VCaP (cell line): ENCODE results near the gene FZD1.

Experiments
- H3K27ac ChIP-seq: fragments of 450-650 bp; 2 replicates; pipeline ENCODE4 v1.5.1; 2017
- TF ChIP-seq, protein P1 (sequence below): fragments of 450-650 bp; conservative IDR thresholded peaks from 2 replicates; pipeline ENCODE4 v1.5.1; 2017; ENCODE audit warnings: mild to moderate bottlenecking, moderate library complexity

FZD1 gene

DNA sequence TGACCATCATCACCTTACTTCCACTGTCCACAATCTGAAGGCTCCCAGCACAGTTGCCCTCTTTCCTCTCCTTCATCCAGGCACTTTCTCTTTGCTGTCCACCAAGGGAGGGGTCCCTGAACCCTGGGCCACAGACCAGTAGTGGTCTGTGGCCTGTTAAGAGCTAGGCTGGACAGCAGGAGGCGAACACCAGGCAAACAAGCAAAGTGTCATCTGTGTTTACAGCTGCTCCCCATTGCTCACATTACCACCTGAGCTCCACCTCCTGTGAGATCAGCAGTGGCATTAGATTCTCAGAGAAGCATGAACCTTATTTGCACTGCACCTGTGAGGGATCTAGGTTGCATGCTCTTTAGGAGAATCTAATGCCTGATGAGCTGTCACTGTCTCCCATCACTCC, 27.7 kb downstream of the FZD1 start:
- TF ChIP-seq, protein P1, sequence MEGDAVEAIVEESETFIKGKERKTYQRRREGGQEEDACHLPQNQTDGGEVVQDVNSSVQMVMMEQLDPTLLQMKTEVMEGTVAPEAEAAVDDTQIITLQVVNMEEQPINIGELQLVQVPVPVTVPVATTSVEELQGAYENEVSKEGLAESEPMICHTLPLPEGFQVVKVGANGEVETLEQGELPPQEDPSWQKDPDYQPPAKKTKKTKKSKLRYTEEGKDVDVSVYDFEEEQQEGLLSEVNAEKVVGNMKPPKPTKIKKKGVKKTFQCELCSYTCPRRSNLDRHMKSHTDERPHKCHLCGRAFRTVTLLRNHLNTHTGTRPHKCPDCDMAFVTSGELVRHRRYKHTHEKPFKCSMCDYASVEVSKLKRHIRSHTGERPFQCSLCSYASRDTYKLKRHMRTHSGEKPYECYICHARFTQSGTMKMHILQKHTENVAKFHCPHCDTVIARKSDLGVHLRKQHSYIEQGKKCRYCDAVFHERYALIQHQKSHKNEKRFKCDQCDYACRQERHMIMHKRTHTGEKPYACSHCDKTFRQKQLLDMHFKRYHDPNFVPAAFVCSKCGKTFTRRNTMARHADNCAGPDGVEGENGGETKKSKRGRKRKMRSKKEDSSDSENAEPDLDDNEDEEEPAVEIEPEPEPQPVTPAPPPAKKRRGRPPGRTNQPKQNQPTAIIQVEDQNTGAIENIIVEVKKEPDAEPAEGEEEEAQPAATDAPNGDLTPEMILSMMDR, result no peak
- H3K27ac ChIP-seq, result no peak overlapping the region

DNA sequence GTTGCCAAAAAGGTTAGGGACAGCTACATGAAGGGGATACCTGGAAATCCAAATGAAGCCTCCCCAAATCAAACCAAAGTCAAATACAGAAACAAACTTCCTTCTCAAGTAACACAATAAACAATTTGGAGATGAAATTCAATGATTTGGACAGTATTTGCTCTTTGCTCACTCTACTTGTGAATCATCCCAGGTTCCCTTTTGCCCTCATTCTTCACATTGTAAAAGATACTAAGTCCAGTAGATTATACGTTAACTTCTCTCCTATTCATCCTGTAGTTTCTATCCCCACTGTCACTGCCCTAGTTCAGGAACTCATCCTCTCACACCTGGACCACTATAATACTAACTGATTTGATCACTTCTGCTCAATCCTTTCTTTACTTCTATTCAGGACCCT, 28.3 kb downstream of the FZD1 start:
- TF ChIP-seq, protein P1, result no peak

DNA sequence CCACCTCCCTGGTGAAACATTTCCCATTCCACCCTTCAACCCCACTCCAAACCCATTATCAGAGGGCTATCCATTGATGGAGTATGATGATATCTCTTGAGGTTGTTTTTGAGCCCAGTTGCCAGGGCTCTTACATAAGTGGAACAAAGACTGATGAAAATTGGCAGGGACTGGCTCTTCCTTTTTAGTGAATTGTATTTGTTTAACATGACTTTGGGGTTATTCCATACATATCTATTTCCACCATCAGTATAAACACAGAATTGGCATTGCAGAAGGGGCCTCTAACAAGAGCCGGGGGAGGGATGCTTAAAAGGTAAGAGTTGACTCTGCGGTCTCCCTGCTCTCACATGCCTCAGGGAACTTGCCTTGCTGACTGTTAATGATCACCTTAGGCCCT, 28.9 kb downstream of the FZD1 start:
- no peak overlapping the region for H3K27ac ChIP-seq
- TF ChIP-seq, protein P1, result no peak

More for the DNA sequence above, 28.3 kb downstream of the FZD1 start:
- H3K27ac ChIP-seq, result no peak overlapping the region

DNA sequence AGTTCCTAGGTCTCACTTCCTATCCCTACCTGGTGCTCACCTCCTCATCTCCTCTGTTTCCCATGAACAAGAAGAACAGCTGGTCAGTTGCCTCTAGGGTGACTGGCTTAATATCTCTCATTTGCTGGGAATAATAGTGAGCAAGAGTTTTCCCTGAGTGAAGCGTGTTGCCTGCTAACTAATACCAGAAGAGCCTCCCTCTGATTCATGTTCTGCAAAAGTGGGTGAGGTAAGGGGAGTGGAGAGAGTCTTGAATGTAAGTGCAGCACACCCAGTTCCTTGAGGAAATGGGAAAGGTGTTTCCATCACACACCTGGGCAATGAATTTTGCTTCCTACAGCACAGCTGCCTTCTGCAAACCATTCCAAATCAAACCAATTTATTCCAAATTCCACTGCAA, 29.6 kb downstream of the FZD1 start:
- TF ChIP-seq, protein P1, result no peak
- H3K27ac ChIP-seq, result no peak overlapping the region

DNA sequence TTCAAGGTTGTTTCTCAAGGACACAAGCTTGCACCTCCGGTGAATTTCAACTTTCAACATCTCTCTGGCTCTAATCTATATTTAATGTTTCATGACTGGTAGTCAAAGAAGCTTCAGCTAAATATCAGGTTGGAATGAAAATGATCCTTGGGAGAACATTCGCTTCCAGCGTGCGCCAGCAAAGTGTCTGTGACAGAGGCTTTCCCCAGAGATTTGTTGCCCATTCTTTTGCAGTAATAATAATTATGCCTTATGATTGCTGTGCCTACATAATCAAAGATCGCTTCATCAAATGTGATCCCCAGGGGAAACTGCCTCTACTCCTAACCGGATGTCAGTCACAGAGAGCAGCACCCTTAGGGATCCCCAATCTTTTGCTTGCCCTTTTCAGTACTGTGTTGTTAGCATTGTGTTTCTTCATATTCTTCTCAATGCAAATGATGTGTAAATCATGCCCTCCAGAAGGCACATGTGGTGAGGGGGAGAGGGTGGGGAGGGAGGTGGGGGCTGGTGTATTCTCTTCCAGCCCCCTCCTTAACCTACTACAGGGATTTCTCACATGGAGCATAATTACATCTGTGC, 30.5 kb downstream of the FZD1 start:
- no peak overlapping the region for H3K27ac ChIP-seq
- TF ChIP-seq, protein P1, result no peak

DNA sequence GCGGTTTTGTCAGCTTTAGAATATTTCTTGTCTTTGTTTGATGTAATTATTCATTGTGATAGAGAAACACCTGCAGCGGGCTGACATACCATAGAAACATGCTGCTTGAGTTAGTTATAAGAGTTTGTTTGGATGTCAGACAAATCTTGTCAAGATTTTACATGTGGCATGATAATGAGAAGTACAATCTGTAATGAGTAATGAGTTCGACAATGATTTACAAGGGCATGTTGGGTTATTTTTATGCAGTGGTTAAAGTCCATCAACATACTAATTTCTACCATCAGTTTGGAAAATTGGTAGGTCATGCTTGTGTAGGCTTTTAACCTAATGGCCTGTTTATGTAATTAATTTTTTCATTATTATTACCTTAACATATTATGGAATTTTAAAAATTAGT, 31.3 kb downstream of the FZD1 start:
- H3K27ac ChIP-seq, result no peak overlapping the region
- TF ChIP-seq, protein P1, result no peak

DNA sequence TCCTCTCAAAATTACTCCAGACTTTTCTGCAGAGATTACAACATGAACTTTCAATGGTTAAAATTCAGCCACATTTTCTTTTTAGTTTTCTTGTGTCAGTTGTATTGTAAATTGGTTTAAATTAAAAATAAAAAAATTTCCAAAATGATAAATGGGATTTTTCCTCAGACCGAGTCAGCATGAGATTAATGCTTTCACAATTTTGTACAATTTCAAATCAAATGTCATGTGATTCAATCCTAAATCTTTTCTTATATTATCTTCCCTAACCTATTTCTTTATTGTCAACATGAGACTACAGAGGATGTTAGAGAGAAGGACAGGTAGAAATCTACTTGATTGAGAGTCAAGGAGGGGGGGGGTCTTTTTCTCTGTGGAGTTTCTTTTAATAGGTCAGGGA, 33.7 kb downstream of the FZD1 start:
- TF ChIP-seq, protein P1, result no peak

More for the DNA sequence above, 33.7 kb downstream of the FZD1 start:
- H3K27ac ChIP-seq, result no peak overlapping the region
